Fibroblast of lung (primary cell): ENCODE data around the gene PRKCA.
"Not testable (repeated sequence)": the region's sequence is repeated elsewhere in the genome, so short reads cannot be mapped to it uniquely, and the experiment has no call there.

ENCODE experiments used
- EZH2 ChIP-seq: IDR thresholded peaks from 2 replicates; pipeline ENCODE4 v1.5.1; 2012; ENCODE audit warnings: low read length, control low read depth, mild to moderate bottlenecking; ENCODE audit errors: missing control alignments
- TF ChIP-seq, protein P1 (sequence below), 2 donors: IDR thresholded peaks in 1 of 2; conservative IDR thresholded peaks in 1 of 2; 1 replicate in 1 of 2; 2 replicates in 1 of 2; pipeline ENCODE4 v1.5.1; 2011 to 2012; ENCODE audit warnings: low read length in 2 of 2, control low read depth in 1 of 2, inconsistent platforms in 1 of 2, low read depth in 1 of 2, mild to moderate bottlenecking in 1 of 2

DNA sequence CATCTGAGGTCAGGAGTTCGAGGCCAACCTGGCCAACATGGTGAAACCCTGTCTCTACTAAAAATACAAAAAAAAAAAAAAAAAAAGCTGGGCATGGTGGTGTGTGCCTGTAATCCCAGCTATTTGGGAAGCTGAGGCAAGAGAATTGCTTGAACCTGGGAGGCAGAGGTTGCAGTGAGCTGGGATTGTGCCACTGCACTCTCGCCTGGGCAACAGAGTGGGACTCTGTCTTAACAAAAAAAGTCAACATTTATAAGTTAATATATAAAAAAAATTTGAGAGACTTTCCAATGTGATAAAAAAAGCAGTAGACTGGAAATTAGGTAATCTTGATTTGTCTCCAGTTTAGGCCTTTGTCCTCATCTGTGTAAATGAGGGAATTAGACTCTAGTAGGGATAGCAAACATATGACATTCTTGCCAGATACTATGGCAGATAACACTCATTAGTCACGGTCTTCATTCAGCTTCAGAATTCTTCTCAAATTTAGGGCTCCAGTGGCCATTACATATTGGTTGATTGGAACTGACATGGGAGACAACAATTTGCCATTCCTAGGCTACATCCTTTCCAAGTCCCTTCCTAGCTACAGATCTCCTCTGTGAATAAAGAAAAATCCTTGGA lies 22.1 kb downstream of the PRKCA start:
- not testable (repeated sequence) for TF ChIP-seq EZH2
- TF ChIP-seq, protein P1, sequence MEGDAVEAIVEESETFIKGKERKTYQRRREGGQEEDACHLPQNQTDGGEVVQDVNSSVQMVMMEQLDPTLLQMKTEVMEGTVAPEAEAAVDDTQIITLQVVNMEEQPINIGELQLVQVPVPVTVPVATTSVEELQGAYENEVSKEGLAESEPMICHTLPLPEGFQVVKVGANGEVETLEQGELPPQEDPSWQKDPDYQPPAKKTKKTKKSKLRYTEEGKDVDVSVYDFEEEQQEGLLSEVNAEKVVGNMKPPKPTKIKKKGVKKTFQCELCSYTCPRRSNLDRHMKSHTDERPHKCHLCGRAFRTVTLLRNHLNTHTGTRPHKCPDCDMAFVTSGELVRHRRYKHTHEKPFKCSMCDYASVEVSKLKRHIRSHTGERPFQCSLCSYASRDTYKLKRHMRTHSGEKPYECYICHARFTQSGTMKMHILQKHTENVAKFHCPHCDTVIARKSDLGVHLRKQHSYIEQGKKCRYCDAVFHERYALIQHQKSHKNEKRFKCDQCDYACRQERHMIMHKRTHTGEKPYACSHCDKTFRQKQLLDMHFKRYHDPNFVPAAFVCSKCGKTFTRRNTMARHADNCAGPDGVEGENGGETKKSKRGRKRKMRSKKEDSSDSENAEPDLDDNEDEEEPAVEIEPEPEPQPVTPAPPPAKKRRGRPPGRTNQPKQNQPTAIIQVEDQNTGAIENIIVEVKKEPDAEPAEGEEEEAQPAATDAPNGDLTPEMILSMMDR (conservative IDR thresholded peaks at IDR 0.05 in 1 of 2, IDR thresholded peaks at IDR 0.05 in 1 of 2; ENCODE audit: low read depth in 1 of 2, low read length in 2 of 2), result not testable (repeated sequence)
